Measurements from ENCODE around the gene CEP85L. TPM values are rescaled to one million over a fixed set of nuclear protein-coding genes. Genes with fewer than 3 reads are reported as not detected.

CEP85L gene
- total and polyA plus RNA-seq, 10 of the 15 experiments (the other 5 are each of a cell fraction or from before 2014, with no cell fraction given): 1.8 to 10.9 (median 7.1) TPM

GRCh38 chr6:118652051-118652615 is 742 bp upstream of the CEP85L start:
- FAIRE-seq (no peak), ATAC-seq (no peak), DNase-seq (ENCODE audit: low read depth, low spot score) (no peak)
- Histone ChIP-seq H4K20me1 (ENCODE audit: control insufficient read depth, insufficient read depth) (no peaks in the 10 kb centered on the region), H3K27ac (ENCODE audit: control insufficient read depth, insufficient read depth) (peak overlapping the region; percentile 37; the same call in 1 of the 2 replicates), H3K36me3 (ENCODE audit: control insufficient read depth in 2 of 2, insufficient read depth in 2 of 2, low read length in 1 of 2) (no peaks in the 10 kb centered on the region), H2AFZ (ENCODE audit: control insufficient read depth, low read depth, low read length) (peak overlapping the region; percentile 97), H3K4me1 (ENCODE audit: control insufficient read depth, insufficient read depth, low read length) (peaks cover 5% of the 10 kb centered on the region), H3K9ac (ENCODE audit: control insufficient read depth, insufficient read depth, low read length) (peak overlapping the region; percentile 75), H3K9me3 (replicated peaks; ENCODE audit: control insufficient read depth, insufficient read depth, low read length) (no peaks in the 10 kb centered on the region), H3K4me3 (peak overlapping the region; percentile 92), H3K79me2 (ENCODE audit: control insufficient read depth, insufficient read depth, low read length) (peaks cover 28% of the 10 kb centered on the region), H3K4me2 (ENCODE audit: control insufficient read depth, insufficient read depth) (peak overlapping the region; percentile 68), H3K27me3 (replicated peaks in 1 of 2; ENCODE audit: control insufficient read depth in 2 of 2, insufficient read depth in 2 of 2, low read length in 1 of 2) (no peaks in the 10 kb centered on the region)
- WGBS (ENCODE audit: insufficient coverage, insufficient replicate concordance, low lambda C conversion rate, missing lambda C conversion rate): 37% methylated on average over 20 of the region's 20 CpGs
- RAD21 ChIA-PET (ENCODE audit: unreplicated experiment): interaction anchor here (0.8 to 1.1 kb wide), 5 partner anchors 12 to 60 kb away, joined by 3 to 5 read pairs (median 3); no protein-coding TSS in a partner anchor
- SMC1A ChIA-PET (ENCODE audit: uncharacterized antibody, unreplicated experiment): interaction anchor here (1.2 kb wide), 1 partner anchor 20 kb away, joined by 3 read pairs; no protein-coding TSS in a partner anchor
- TSS peak; percentile 62 for BruUV-seq (replicated peaks)
- intact Hi-C loops (cut with micrococcal nuclease; ENCODE audit: unreplicated experiment): loop anchor here (5.0 to 10.0 kb wide), 2 partner anchors 125 to 243 kb away; partner anchors contain the start of gene ASF1A
- TF ChIP-seq HDAC6 (IDR thresholded peaks at IDR 0.05; ENCODE audit: unreplicated experiment) (no peak), FOXM1 (IDR thresholded peaks at IDR 0.05; ENCODE audit: low read depth, low read length) (no peak), EP300 (IDR thresholded peaks at IDR 0.05; ENCODE audit: borderline replicate concordance in 1 of 2, control insufficient read depth in 1 of 2, low read depth in 2 of 2, low read length in 2 of 2) (no peak), ZNF622 (IDR thresholded peaks at IDR 0.05) (no peak), NBN (IDR thresholded peaks at IDR 0.05) (no peak), ATF7 (IDR thresholded peaks at IDR 0.05; ENCODE audit: low read depth) (no peak), PML (IDR thresholded peaks at IDR 0.05; ENCODE audit: low read length) (no peak), REST (IDR thresholded peaks at IDR 0.05; ENCODE audit: low read depth, low read length) (no peak), ZNF207 (IDR thresholded peaks at IDR 0.05; ENCODE audit: borderline replicate concordance) (no peak)
- in situ Hi-C loops (cut with MboI): no loop called here
- CTCF ChIA-PET: interaction anchor here (0.7 to 1.0 kb wide), 2 partner anchors 12 to 458 kb away, joined by 4 read pairs; no protein-coding TSS in a partner anchor
- POLR2A ChIA-PET: interaction anchor here (1.0 to 1.5 kb wide), 3 partner anchors 13 to 56 kb away, joined by 3 to 5 read pairs (median 3); no protein-coding TSS in a partner anchor

Data from GM12878 (cell line).